Subcutaneous abdominal adipose tissue (tissue), 5 donors: Measurements from ENCODE around the gene APOB.

Source experiments
- H3K27ac ChIP-seq: one replicate; pipeline ENCODE4 v1.7.0; 2013; ENCODE audit warnings: low read depth, mild to moderate bottlenecking, inconsistent platforms, low read length, moderate library complexity
- H3K27me3 ChIP-seq, 5 donors: one replicate each; pipeline ENCODE4 v1.7.0; 2013; ENCODE audit warnings: low read length in 5 of 5, inconsistent platforms in 1 of 5; ENCODE audit not compliant: control insufficient read depth in 5 of 5, insufficient read depth in 4 of 5
- H3K36me3 ChIP-seq, 5 donors: one replicate each; pipeline ENCODE4 v1.7.0; 2013; ENCODE audit warnings: low read length in 5 of 5; ENCODE audit not compliant: control insufficient read depth in 5 of 5, insufficient read depth in 5 of 5
- H3K4me1 ChIP-seq, 5 donors: one replicate each; pipeline ENCODE4 v1.7.0; 2013; ENCODE audit warnings: low read length in 5 of 5, mild to moderate bottlenecking in 3 of 5, moderate library complexity in 1 of 5; ENCODE audit not compliant: control insufficient read depth in 5 of 5, insufficient read depth in 5 of 5
- H3K4me3 ChIP-seq, 5 donors: one replicate each; pipeline ENCODE4 v1.7.0; 2013; ENCODE audit warnings: low read length in 5 of 5, low read depth in 1 of 5
- H3K9ac ChIP-seq, 5 donors: one replicate each; pipeline ENCODE4 v1.7.0; 2013; ENCODE audit warnings: low read length in 5 of 5, mild to moderate bottlenecking in 4 of 5, moderate library complexity in 3 of 5
- H3K9me3 ChIP-seq, 5 donors: one replicate each; pipeline ENCODE4 v1.7.0; 2013; ENCODE audit warnings: low read length in 5 of 5; ENCODE audit not compliant: control insufficient read depth in 5 of 5
- donor health status: healthy.
- donor health status: healthy.
- donor health status: healthy.
- donor health status: healthy.
- donor health status: healthy.

Gene APOB, protein sequence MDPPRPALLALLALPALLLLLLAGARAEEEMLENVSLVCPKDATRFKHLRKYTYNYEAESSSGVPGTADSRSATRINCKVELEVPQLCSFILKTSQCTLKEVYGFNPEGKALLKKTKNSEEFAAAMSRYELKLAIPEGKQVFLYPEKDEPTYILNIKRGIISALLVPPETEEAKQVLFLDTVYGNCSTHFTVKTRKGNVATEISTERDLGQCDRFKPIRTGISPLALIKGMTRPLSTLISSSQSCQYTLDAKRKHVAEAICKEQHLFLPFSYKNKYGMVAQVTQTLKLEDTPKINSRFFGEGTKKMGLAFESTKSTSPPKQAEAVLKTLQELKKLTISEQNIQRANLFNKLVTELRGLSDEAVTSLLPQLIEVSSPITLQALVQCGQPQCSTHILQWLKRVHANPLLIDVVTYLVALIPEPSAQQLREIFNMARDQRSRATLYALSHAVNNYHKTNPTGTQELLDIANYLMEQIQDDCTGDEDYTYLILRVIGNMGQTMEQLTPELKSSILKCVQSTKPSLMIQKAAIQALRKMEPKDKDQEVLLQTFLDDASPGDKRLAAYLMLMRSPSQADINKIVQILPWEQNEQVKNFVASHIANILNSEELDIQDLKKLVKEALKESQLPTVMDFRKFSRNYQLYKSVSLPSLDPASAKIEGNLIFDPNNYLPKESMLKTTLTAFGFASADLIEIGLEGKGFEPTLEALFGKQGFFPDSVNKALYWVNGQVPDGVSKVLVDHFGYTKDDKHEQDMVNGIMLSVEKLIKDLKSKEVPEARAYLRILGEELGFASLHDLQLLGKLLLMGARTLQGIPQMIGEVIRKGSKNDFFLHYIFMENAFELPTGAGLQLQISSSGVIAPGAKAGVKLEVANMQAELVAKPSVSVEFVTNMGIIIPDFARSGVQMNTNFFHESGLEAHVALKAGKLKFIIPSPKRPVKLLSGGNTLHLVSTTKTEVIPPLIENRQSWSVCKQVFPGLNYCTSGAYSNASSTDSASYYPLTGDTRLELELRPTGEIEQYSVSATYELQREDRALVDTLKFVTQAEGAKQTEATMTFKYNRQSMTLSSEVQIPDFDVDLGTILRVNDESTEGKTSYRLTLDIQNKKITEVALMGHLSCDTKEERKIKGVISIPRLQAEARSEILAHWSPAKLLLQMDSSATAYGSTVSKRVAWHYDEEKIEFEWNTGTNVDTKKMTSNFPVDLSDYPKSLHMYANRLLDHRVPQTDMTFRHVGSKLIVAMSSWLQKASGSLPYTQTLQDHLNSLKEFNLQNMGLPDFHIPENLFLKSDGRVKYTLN (N-terminal part only)

GRCh38 chr2:21043744-21044532, at the start of gene APOB:
Gene APOB (minus strand): TSS chr2:21044073. CDS start chr2:21043945, 128 bp downstream.
- no peaks in the 10 kb centered on the region for H3K36me3 ChIP-seq
- H3K4me3 ChIP-seq = peak within 1 kb of the TSS; percentile 35 to 68 (median 40)

DNA sequence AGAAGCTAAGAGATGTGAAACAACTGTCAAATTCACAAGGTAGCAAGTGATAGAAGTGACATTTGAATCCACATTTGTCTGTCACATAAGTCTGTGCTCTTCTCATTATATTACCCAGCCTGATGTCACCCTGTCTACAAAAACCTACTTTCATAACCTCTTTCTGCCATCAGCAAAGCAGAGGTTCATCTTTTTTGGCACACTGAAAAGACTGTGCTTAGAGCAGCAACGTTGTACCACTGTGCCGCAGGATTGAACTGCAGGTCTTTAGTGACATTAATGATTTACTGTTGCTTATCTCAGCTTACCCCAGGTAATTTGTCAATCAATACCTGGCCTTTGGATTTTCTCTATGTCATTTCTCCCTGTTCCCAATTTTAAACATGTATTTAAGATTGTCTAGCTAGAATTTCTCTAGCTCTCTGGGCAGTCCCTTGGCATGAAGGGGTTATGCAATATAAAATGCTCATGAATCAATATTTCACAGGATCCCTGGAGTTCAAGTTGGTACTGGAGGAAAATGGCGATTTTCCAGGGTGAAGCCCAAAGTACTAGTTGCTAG, 48.5 kb upstream of the APOB start:
- no peaks in the 10 kb centered on the region for H3K36me3 ChIP-seq
- H3K9ac ChIP-seq = no peak overlapping the region
- H3K4me1 ChIP-seq = peaks cover 0 to 27% (median 0%) of the 10 kb centered on the region in 5 donors
- H3K27me3 ChIP-seq = no peaks in the 10 kb centered on the region
- H3K4me3 ChIP-seq = no peak overlapping the region
- H3K9me3 ChIP-seq = no peaks in the 10 kb centered on the region
- H3K27ac ChIP-seq = peak overlapping the region; percentile 28

More at GRCh38 chr2:21043744-21044532, at the start of gene APOB:
- Histone ChIP-seq H3K27me3 (peaks cover 0 to 5% (median 0%) of the 10 kb centered on the region in 5 donors), H3K4me1 (peaks cover 2 to 38% (median 22%) of the 10 kb centered on the region in 5 donors), H3K9ac (peak within 1 kb of the TSS in 2 of 5 donors; percentile 28 to 60), H3K9me3 (no peaks in the 10 kb centered on the region), H3K27ac (no peak within 1 kb of the TSS)

DNA sequence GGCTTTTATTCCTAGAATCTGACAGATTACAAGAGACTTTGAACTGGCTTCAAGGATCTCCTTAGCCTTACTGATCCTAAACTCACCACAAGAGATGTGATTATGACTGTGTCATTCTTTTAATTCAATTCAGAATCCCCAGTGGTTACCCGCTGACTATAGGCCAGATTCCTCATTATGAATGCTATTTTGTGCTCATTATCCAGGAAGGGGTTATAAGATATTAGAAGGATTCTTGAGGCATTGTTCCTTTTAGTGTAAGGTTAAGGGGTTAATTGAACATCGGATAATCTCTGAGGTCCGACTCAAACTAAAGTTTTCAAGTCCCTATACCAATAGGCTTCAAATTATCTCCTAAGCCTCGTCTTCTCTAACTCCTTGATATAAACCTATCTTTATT, 40.5 kb upstream of the APOB start:
- no peak overlapping the region for H3K27ac ChIP-seq
- H3K9ac ChIP-seq = no peak overlapping the region
- no peaks in the 10 kb centered on the region for H3K4me1 ChIP-seq
- no peaks in the 10 kb centered on the region for H3K36me3 ChIP-seq
- H3K27me3 ChIP-seq = no peaks in the 10 kb centered on the region
- H3K4me3 ChIP-seq = no peak overlapping the region
- no peaks in the 10 kb centered on the region for H3K9me3 ChIP-seq

DNA sequence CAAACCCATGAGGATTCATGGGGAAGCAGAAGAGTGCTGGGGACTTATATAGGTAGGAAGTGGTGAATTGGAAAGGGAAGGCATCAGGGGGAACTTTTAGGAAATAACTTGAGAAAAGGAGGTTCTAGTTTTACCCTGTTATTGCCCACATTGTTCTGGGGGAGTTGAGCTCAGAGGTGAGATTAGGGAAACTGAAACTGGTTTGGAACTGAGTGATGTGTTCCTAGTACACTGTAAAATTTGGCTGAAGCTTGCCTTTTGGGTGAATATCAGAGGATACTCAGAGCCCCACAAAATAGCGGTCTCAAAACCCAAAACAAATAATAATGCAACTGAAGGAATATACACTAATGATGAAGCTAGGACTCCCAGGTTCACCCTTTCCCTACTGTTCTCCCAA, 39.6 kb upstream of the APOB start:
- Histone ChIP-seq H3K27me3 (no peaks in the 10 kb centered on the region), H3K36me3 (no peaks in the 10 kb centered on the region), H3K9ac (no peak overlapping the region), H3K27ac (no peak overlapping the region), H3K4me1 (no peaks in the 10 kb centered on the region), H3K9me3 (peaks cover 0 to 1% (median 0%) of the 10 kb centered on the region in 5 donors), H3K4me3 (no peak overlapping the region)

DNA sequence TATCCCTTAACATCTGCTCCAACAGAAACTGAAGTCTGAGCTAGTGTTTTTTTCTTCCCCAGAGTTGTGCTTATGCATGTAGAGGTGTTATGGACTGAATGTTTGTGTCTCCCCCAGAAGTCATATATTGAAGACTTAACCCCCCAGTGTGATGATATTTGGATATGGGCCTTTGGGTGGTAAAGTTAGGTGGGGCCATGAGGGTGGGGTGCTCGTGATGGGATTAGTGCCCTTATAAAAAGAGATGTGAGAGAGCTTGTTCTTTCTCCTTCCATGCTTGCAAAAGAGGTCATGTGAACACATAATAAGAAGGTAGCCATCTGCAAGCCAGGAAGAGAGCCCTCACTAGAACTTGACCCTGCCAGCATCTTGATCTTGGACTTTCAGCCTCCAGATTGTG, 34.4 kb upstream of the APOB start:
- Histone ChIP-seq H3K4me1 (no peaks in the 10 kb centered on the region), H3K27me3 (no peaks in the 10 kb centered on the region), H3K9me3 (peaks cover 0 to 5% (median 0%) of the 10 kb centered on the region in 5 donors), H3K27ac (no peak overlapping the region), H3K36me3 (no peaks in the 10 kb centered on the region), H3K9ac (no peak overlapping the region), H3K4me3 (no peak overlapping the region)

DNA sequence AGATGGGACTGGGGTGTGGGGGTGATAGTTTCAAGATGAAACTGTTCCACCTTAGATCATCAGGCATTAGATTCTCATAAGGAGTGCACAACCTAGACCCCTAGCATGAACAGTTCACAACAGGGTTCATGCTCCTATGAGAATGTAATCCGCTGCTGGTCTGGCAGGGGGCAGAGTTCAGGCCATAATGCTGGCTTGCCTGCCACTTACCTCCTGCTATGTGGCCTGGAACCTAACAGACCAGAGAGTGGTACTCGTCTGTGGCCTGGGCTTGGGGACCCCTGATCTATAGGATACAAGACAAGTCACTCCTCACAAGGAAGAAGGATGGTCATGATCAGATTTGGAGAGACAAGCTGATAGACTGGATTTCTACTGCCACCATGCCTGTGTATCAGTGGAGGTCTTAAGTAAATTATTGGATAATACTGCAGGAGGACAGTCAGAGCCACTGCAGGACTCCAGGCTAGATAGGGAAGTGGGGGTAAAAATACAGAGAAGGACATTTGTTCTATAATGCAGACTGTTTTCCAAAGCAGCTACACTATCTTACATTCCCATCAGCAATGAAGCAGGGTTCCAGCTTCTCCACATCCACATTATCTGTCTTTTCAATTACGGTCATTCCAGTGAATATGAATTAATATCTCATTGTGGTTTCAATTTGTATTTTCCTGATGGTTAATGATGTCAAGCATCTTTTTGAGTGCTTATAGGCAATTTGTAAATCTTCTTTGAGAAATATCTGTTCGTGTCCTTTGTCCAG, 28.8 kb upstream of the APOB start:
- H3K9me3 ChIP-seq = no peaks in the 10 kb centered on the region
- no peak overlapping the region for H3K4me3 ChIP-seq
- no peak overlapping the region for H3K9ac ChIP-seq
- no peaks in the 10 kb centered on the region for H3K4me1 ChIP-seq
- no peak overlapping the region for H3K27ac ChIP-seq
- H3K27me3 ChIP-seq = no peaks in the 10 kb centered on the region
- no peaks in the 10 kb centered on the region for H3K36me3 ChIP-seq

- Histone ChIP-seq H3K4me1 (no peaks in the 10 kb centered on the region), H3K9ac (no peak overlapping the region), H3K27ac (no peak overlapping the region), H3K4me3 (no peak overlapping the region), H3K9me3 (no peaks in the 10 kb centered on the region), H3K36me3 (no peaks in the 10 kb centered on the region), H3K27me3 (no peaks in the 10 kb centered on the region)
These were observed 26.7 kb upstream of the APOB start for GRCh38 chr2:21070341-21071257.

- Histone ChIP-seq H3K4me3 (no peak overlapping the region), H3K27me3 (no peaks in the 10 kb centered on the region), H3K4me1 (no peaks in the 10 kb centered on the region), H3K36me3 (no peaks in the 10 kb centered on the region), H3K9ac (no peak overlapping the region), H3K9me3 (no peaks in the 10 kb centered on the region), H3K27ac (no peak overlapping the region)
These were observed 26.0 kb upstream of the APOB start for GRCh38 chr2:21069746-21070340.
